ENCODE measurements around the gene RHOG.

The RHOG gene

GRCh38 chr11:3834664-3835461 is 5.9 kb downstream of the RHOG start:
- no peak for DNase-seq (ENCODE audit: low spot score in 2 of 2)
- no peak overlapping the region for H3K4me3 ChIP-seq
- in situ Hi-C loops (cut with MboI; ENCODE audit: low sequenced_read_pairs) = no loop called here

GRCh38 chr11:3834349-3834663 is 6.5 kb downstream of the RHOG start:
- Histone ChIP-seq H3K4me1 (peaks cover 4% of the 10 kb centered on the region; the same call in 1 of the 2 replicates), H3K9me3 (no peaks in the 10 kb centered on the region), H3K36me3 (replicated peaks) (peaks cover 31% of the 10 kb centered on the region), H3K4me3 (no peak overlapping the region), H3K27me3 (ENCODE audit: low read depth) (no peaks in the 10 kb centered on the region)
- in situ Hi-C loops (cut with MboI; ENCODE audit: low sequenced_read_pairs) = no loop called here
- no peak for DNase-seq (ENCODE audit: low spot score in 2 of 2)

More at GRCh38 chr11:3834664-3835461, 5.9 kb downstream of the RHOG start:
- no peaks in the 10 kb centered on the region for H3K27me3 ChIP-seq (ENCODE audit: low read depth)
- peaks cover 9% of the 10 kb centered on the region for H3K4me1 ChIP-seq
- H3K36me3 ChIP-seq (replicated peaks) = peaks cover 26% of the 10 kb centered on the region
- H3K9me3 ChIP-seq = no peaks in the 10 kb centered on the region

DNA sequence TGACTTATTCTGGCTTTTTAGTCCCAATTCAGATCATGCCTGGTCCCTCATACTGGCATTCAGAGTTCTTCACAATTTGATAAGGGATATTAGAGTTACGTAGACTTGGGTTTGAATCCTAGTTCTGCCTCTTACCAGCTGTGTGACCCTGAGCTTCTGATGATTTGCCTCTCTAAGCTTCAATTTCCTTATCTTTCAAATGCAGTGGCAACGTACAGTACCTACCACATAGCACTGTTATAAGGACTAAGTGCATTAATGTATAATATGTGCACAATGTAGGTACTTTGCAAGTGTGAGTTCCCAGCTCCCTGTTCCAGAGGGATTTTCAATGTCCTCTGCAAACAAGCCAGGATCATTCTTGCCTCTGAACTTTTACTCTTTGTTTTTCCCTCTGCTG is 7.3 kb downstream of the RHOG start:
- no peaks in the 10 kb centered on the region for H3K27me3 ChIP-seq (ENCODE audit: low read depth)
- H3K36me3 ChIP-seq (replicated peaks) = peaks cover 31% of the 10 kb centered on the region
- no peak for DNase-seq (ENCODE audit: low spot score in 2 of 2)
- in situ Hi-C loops (cut with MboI; ENCODE audit: low sequenced_read_pairs) = no loop called here
- H3K9me3 ChIP-seq = no peaks in the 10 kb centered on the region
- H3K4me1 ChIP-seq = no peaks in the 10 kb centered on the region
- no peak overlapping the region for H3K4me3 ChIP-seq

DNA sequence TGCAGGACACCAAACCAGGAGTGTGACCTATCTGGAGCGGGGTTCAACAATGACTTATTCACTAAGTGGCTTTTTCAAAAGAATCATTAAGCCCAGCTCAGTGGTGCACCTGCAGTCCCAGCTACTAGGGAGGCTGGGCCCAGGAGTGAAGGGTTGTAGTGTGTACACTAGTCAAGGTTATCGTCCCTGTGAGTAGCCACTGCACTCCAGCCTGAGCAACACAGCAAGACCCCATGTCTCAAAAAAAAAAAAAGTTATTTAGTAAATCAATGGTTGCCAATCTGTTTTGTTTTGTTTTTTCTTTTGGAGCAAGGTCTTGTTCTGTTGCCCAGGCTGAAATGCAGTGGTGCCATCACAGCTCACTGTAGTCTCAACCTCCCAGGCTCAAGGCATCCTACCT is 7.9 kb downstream of the RHOG start:
- in situ Hi-C loops (cut with MboI; ENCODE audit: low sequenced_read_pairs) = no loop called here
- no peak overlapping the region for H3K4me3 ChIP-seq

GRCh38 chr11:3831378-3832239 is 9.2 kb downstream of the RHOG start:
- peaks cover 5% of the 10 kb centered on the region; the same call in 1 of the 2 replicates for H3K4me1 ChIP-seq
- H3K4me3 ChIP-seq = no peak overlapping the region
- in situ Hi-C loops (cut with MboI; ENCODE audit: low sequenced_read_pairs) = no loop called here
- DNase-seq (ENCODE audit: low spot score in 2 of 2) = no peak
- no peaks in the 10 kb centered on the region for H3K27me3 ChIP-seq (ENCODE audit: low read depth)
- peaks cover 38% of the 10 kb centered on the region for H3K36me3 ChIP-seq (replicated peaks)
- H3K9me3 ChIP-seq = no peaks in the 10 kb centered on the region

More for the DNA sequence above, 7.9 kb downstream of the RHOG start:
- Histone ChIP-seq H3K36me3 (replicated peaks) (peaks cover 28% of the 10 kb centered on the region), H3K27me3 (ENCODE audit: low read depth) (no peaks in the 10 kb centered on the region), H3K9me3 (no peaks in the 10 kb centered on the region), H3K4me1 (no peaks in the 10 kb centered on the region)
- no peak for DNase-seq (ENCODE audit: low spot score in 2 of 2)

GRCh38 chr11:3830730-3831129 is 10.0 kb downstream of the RHOG start:
- DNase-seq (ENCODE audit: low spot score in 2 of 2) = no peak
- Histone ChIP-seq H3K9me3 (no peaks in the 10 kb centered on the region), H3K36me3 (replicated peaks) (peaks cover 41% of the 10 kb centered on the region), H3K4me3 (no peak overlapping the region), H3K27me3 (ENCODE audit: low read depth) (no peaks in the 10 kb centered on the region), H3K4me1 (peaks cover 9% of the 10 kb centered on the region; the same call in 1 of the 2 replicates)
- in situ Hi-C loops (cut with MboI; ENCODE audit: low sequenced_read_pairs) = no loop called here

DNA sequence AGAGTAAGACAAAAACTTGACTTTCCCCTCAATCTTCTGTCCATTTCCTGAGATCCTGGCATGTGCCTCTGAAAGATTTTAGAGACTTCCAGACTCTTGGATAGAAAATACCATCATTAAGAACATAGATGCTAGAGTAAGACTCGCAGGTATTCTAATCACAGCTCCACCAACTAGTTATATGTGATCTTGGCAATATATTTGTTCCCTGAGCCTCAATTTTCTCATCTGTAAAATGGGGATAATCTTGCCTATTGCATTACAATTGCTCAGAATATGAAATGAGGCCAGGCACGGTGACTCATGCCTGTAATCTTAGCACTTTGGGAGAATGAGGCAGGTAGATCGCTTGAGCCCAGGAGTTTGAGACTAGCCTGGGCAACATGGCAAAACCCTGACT is 10.7 kb downstream of the RHOG start:
- H3K4me1 ChIP-seq = peaks cover 9% of the 10 kb centered on the region; the same call in 1 of the 2 replicates
- in situ Hi-C loops (cut with MboI; ENCODE audit: low sequenced_read_pairs) = no loop called here
- H3K9me3 ChIP-seq = no peaks in the 10 kb centered on the region
- DNase-seq (ENCODE audit: low spot score in 2 of 2) = no peak
- H3K27me3 ChIP-seq (ENCODE audit: low read depth) = no peaks in the 10 kb centered on the region
- peaks cover 36% of the 10 kb centered on the region for H3K36me3 ChIP-seq (replicated peaks)
- no peak overlapping the region for H3K4me3 ChIP-seq

DNA sequence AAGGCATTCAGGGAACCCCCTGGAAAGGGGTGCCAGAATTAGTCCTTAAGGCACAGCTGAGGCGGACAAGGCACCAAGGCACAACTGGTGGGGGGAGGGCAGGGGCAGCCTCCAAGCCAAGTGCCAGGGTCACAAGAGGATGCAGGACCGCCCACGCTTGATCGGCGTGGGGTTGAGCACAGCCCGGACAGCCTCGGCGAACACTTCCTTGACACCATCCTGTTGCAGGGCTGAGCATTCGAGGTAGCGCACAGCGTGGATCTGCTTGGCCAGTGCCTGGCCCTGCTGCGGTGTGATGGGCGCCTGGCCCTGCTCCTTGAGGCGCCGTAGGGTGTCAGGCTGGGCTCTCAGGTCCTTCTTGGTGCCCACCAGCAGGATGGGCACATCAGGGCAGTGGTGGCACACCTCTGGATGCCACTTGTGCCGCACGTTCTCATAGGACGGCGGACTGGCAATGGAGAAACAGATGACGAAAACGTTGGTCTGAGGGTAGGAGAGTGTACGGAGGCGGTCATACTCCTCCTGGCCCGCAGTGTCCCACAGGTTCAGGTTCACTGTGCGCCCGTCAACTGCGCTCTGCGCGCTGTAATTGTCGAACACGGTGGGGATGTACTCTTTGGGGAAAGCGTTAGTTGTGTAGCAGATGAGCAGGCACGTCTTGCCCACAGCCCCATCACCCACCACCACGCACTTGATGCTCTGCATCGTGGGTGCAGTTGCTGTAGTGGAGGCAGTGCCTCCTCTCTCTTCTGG is 13.1 kb downstream of the RHOG start:
- in situ Hi-C loops (cut with MboI; ENCODE audit: low sequenced_read_pairs) = no loop called here
- H3K4me1 ChIP-seq = peaks cover 9% of the 10 kb centered on the region; the same call in 1 of the 2 replicates
- no peaks in the 10 kb centered on the region for H3K9me3 ChIP-seq
- H3K36me3 ChIP-seq (replicated peaks) = peaks cover 26% of the 10 kb centered on the region
- no peak overlapping the region for H3K4me3 ChIP-seq
- H3K27me3 ChIP-seq (ENCODE audit: low read depth) = no peaks in the 10 kb centered on the region
- DNase-seq (ENCODE audit: low spot score in 2 of 2) = no peak

- in situ Hi-C loops (cut with MboI; ENCODE audit: low sequenced_read_pairs) = no loop called here
- Histone ChIP-seq H3K9me3 (no peaks in the 10 kb centered on the region), H3K36me3 (replicated peaks) (peaks cover 26% of the 10 kb centered on the region), H3K4me3 (no peak overlapping the region), H3K27me3 (ENCODE audit: low read depth) (no peaks in the 10 kb centered on the region), H3K4me1 (peaks cover 9% of the 10 kb centered on the region; the same call in 1 of the 2 replicates)
- DNase-seq (ENCODE audit: low spot score in 2 of 2) = peak in 1 of 2 experiments; percentile 50
Observed at GRCh38 chr11:3826721-3827120, 14.0 kb downstream of the RHOG start.

GRCh38 chr11:3825473-3826154 is 15.1 kb downstream of the RHOG start:
- peaks cover 9% of the 10 kb centered on the region; the same call in 1 of the 2 replicates for H3K4me1 ChIP-seq
- no peaks in the 10 kb centered on the region for H3K27me3 ChIP-seq (ENCODE audit: low read depth)
- H3K9me3 ChIP-seq = no peaks in the 10 kb centered on the region
- H3K4me3 ChIP-seq = no peak overlapping the region
- H3K36me3 ChIP-seq (replicated peaks) = peaks cover 26% of the 10 kb centered on the region
- in situ Hi-C loops (cut with MboI; ENCODE audit: low sequenced_read_pairs) = no loop called here
- no peak for DNase-seq (ENCODE audit: low spot score in 2 of 2)

- H3K36me3 ChIP-seq (replicated peaks) = peaks cover 21% of the 10 kb centered on the region
- peak; percentile 42 to 90 for DNase-seq (ENCODE audit: low spot score in 2 of 2)
- H3K9me3 ChIP-seq = no peaks in the 10 kb centered on the region
- in situ Hi-C loops (cut with MboI; ENCODE audit: low sequenced_read_pairs) = no loop called here
- no peaks in the 10 kb centered on the region for H3K27me3 ChIP-seq (ENCODE audit: low read depth)
- H3K4me1 ChIP-seq = peaks cover 9% of the 10 kb centered on the region; the same call in 1 of the 2 replicates
- H3K4me3 ChIP-seq = no peak overlapping the region
Observed at GRCh38 chr11:3824714-3825472, 15.9 kb downstream of the RHOG start.

- Histone ChIP-seq H3K27me3 (ENCODE audit: low read depth) (no peaks in the 10 kb centered on the region), H3K4me1 (peaks cover 9% of the 10 kb centered on the region; the same call in 1 of the 2 replicates), H3K9me3 (no peaks in the 10 kb centered on the region), H3K4me3 (no peak overlapping the region), H3K36me3 (replicated peaks) (peaks cover 16% of the 10 kb centered on the region)
- DNase-seq (ENCODE audit: low spot score in 2 of 2) = no peak
- in situ Hi-C loops (cut with MboI; ENCODE audit: low sequenced_read_pairs) = no loop called here
Observed at GRCh38 chr11:3823762-3824506, 16.8 kb downstream of the RHOG start.

Measured in HAP-1 (cell line).